Fibroblast of lung (primary cell): Measurements from ENCODE around the gene GLIPR1L2. TPM values are rescaled to one million over a fixed set of nuclear protein-coding genes. Genes with fewer than 3 reads are reported as not detected.

ENCODE experiments used
- DNase-seq, 2 donors: peaks; one replicate each; pipeline versions ENCODE4 v3.0.0 to v3.0.0-alpha.2; 2010; ENCODE audit warnings: low read depth in 2 of 2
- H2AFZ ChIP-seq: 2 replicates; pipeline ENCODE4 v1.5.1; 2012; ENCODE audit warnings: low read length, control low read depth, inconsistent platforms
- H3K27ac ChIP-seq: 2 replicates; pipeline ENCODE4 v1.5.1; 2011; ENCODE audit warnings: low read length, control low read depth; ENCODE audit not compliant: insufficient read depth
- H3K27me3 ChIP-seq: 2 replicates; pipeline ENCODE4 v1.5.1; 2011; ENCODE audit warnings: mild to moderate bottlenecking, low read length; ENCODE audit not compliant: control insufficient read depth, insufficient read depth
- H3K36me3 ChIP-seq: 2 replicates; pipeline ENCODE4 v1.5.1; 2011; ENCODE audit warnings: low read length; ENCODE audit not compliant: control insufficient read depth, insufficient read depth
- H3K4me1 ChIP-seq: 2 replicates; pipeline ENCODE4 v1.5.1; 2011; ENCODE audit warnings: low read length; ENCODE audit not compliant: control insufficient read depth, insufficient read depth; ENCODE audit errors: extremely low read depth
- H3K4me2 ChIP-seq: 2 replicates; pipeline ENCODE4 v1.5.1; 2011; ENCODE audit warnings: low read length, control low read depth; ENCODE audit not compliant: insufficient read depth; ENCODE audit errors: extremely low read depth
- H3K4me3 ChIP-seq, 4 experiments: fragments of 200-600 bp in 1 of 4; sonication (generic) in 1 of 4; replicated peaks in 1 of 4; 2 replicates each; pipeline ENCODE4 v1.5.1; 2011 to 2016; ENCODE audit warnings: low read length in 4 of 4, low read depth in 3 of 4, mild to moderate bottlenecking in 3 of 4, control low read depth in 2 of 4, inconsistent platforms in 1 of 4, mixed read lengths in 1 of 4; ENCODE audit not compliant: insufficient read depth in 1 of 4; ENCODE audit errors: control extremely low read depth in 1 of 4
- H3K79me2 ChIP-seq: 2 replicates; pipeline ENCODE4 v1.5.1; 2012; ENCODE audit warnings: mild to moderate bottlenecking, low read length, inconsistent platforms; ENCODE audit not compliant: control insufficient read depth, insufficient read depth
- H3K9ac ChIP-seq: 2 replicates; pipeline ENCODE4 v1.5.1; 2011; ENCODE audit warnings: mild to moderate bottlenecking, low read length, control low read depth; ENCODE audit not compliant: insufficient read depth
- H3K9me3 ChIP-seq: 2 replicates; pipeline ENCODE4 v1.5.1; 2012; ENCODE audit warnings: low read depth, low read length; ENCODE audit not compliant: control insufficient read depth, insufficient read depth
- H4K20me1 ChIP-seq: 2 replicates; pipeline ENCODE4 v1.5.1; 2011; ENCODE audit warnings: low read length; ENCODE audit not compliant: control insufficient read depth, insufficient read depth; ENCODE audit errors: extremely low read depth
- CTCF ChIP-seq, 2 donors: IDR thresholded peaks in 1 of 2; conservative IDR thresholded peaks in 1 of 2; 1 replicate in 1 of 2; 2 replicates in 1 of 2; pipeline ENCODE4 v1.5.1; 2011 to 2012; ENCODE audit warnings: low read length in 2 of 2, control low read depth in 1 of 2, inconsistent platforms in 1 of 2, low read depth in 1 of 2, mild to moderate bottlenecking in 1 of 2
- EZH2 ChIP-seq: IDR thresholded peaks from 2 replicates; pipeline ENCODE4 v1.5.1; 2012; ENCODE audit warnings: low read length, control low read depth, mild to moderate bottlenecking; ENCODE audit errors: missing control alignments
- polyA plus RNA-seq, 2 donors: library from polyadenylated mRNA; depleted of rRNA in 1 of 2; stranded (reverse) in 1 of 2; unstranded in 1 of 2; fragments of >200 nt; gene quantifications; 2 replicates each; pipeline ENCODE4 v1.2.1, GENCODE V29; 2011 to 2012; ENCODE audit warnings: missing spikeins in 1 of 2
- total RNA-seq: library from RNA; depleted of rRNA; stranded (reverse); fragments of >200 nt; gene quantifications from 2 replicates; pipeline ENCODE4 v1.2.1, GENCODE V29; 2014

Gene GLIPR1L2
- total and polyA plus RNA-seq, 2 donors (not counting 1 experiment from before 2014, with no cell fraction given), result 0.33 TPM

DNA sequence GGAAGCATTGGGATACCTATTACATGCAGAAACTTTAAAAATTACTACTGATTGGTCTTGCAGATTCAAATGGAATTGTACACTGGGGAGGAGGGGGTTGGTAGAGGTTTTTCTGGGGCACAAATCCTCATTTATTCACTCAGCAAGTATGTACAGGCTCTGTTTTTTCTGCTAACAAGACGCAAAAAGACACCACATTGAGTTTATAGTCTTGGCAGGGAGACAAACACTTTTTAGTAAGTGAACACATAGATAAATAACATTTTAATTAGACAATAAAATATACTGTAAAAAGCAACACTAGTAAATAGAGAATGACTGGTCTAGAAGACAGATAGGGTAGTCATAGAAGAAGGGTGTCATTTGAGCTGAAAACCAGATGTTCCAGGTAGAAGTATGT is 23.8 kb downstream of the GLIPR1L2 start:
- no peak overlapping the region for H3K4me3 ChIP-seq
- H3K36me3 ChIP-seq, result no peaks in the 10 kb centered on the region
- no peak overlapping the region for H2AFZ ChIP-seq
- no peak for TF ChIP-seq EZH2
- TF ChIP-seq CTCF (conservative IDR thresholded peaks at IDR 0.05 in 1 of 2, IDR thresholded peaks at IDR 0.05 in 1 of 2; ENCODE audit: low read depth in 1 of 2, low read length in 2 of 2), result no peak
- H3K4me2 ChIP-seq, result no peak overlapping the region
- no peaks in the 10 kb centered on the region for H3K9me3 ChIP-seq
- H3K79me2 ChIP-seq, result no peaks in the 10 kb centered on the region
- no peaks in the 10 kb centered on the region for H3K4me1 ChIP-seq
- H3K9ac ChIP-seq, result no peak overlapping the region
- no peak overlapping the region for H3K27ac ChIP-seq
- H3K27me3 ChIP-seq, result no peaks in the 10 kb centered on the region
- no peaks in the 10 kb centered on the region for H4K20me1 ChIP-seq
- DNase-seq, result peak in 1 of 2 donors; percentile 30

GRCh38 chr12:75419841-75420240 is 29.0 kb downstream of the GLIPR1L2 start:
- no peak overlapping the region for H3K9ac ChIP-seq
- DNase-seq, result no peak
- H3K9me3 ChIP-seq, result no peaks in the 10 kb centered on the region
- no peaks in the 10 kb centered on the region for H4K20me1 ChIP-seq
- no peaks in the 10 kb centered on the region for H3K27me3 ChIP-seq
- no peak overlapping the region for H2AFZ ChIP-seq
- H3K4me1 ChIP-seq, result no peaks in the 10 kb centered on the region
- no peaks in the 10 kb centered on the region for H3K79me2 ChIP-seq
- no peak overlapping the region for H3K4me2 ChIP-seq
- H3K36me3 ChIP-seq, result no peaks in the 10 kb centered on the region
- H3K27ac ChIP-seq, result no peak overlapping the region
- no peak overlapping the region for H3K4me3 ChIP-seq
- TF ChIP-seq EZH2, result no peak
- no peak for TF ChIP-seq CTCF (conservative IDR thresholded peaks at IDR 0.05 in 1 of 2, IDR thresholded peaks at IDR 0.05 in 1 of 2; ENCODE audit: low read depth in 1 of 2, low read length in 2 of 2)

GRCh38 chr12:75427491-75427890 is 36.6 kb downstream of the GLIPR1L2 start:
- Histone ChIP-seq H2AFZ (no peak overlapping the region), H3K79me2 (no peaks in the 10 kb centered on the region), H3K9me3 (no peaks in the 10 kb centered on the region), H3K4me3 (no peak overlapping the region), H3K27ac (no peak overlapping the region), H4K20me1 (no peaks in the 10 kb centered on the region), H3K9ac (no peak overlapping the region), H3K36me3 (no peaks in the 10 kb centered on the region), H3K4me1 (no peaks in the 10 kb centered on the region), H3K4me2 (no peak overlapping the region), H3K27me3 (no peaks in the 10 kb centered on the region)
- DNase-seq, result no peak
- TF ChIP-seq EZH2 (no peak), CTCF (conservative IDR thresholded peaks at IDR 0.05 in 1 of 2, IDR thresholded peaks at IDR 0.05 in 1 of 2; ENCODE audit: low read depth in 1 of 2, low read length in 2 of 2) (no peak)
